Liver (tissue), 9 donors: Measurements from ENCODE around the gene PRKAA1. TPM values are rescaled to one million over a fixed set of nuclear protein-coding genes. Genes with fewer than 3 reads are reported as not detected.

Experiments
- DNase-seq: peaks from one replicate; pipeline ENCODE4 v3.0.0-alpha.2; 2017; ENCODE audit warnings: low spot score
- H3K27ac ChIP-seq, 2 donors: one replicate each; pipeline ENCODE4 v1.7.0; 2013; ENCODE audit warnings: inconsistent platforms in 2 of 2, low read length in 2 of 2, control low read depth in 1 of 2, low read depth in 1 of 2, mild to moderate bottlenecking in 1 of 2
- H3K27me3 ChIP-seq, 4 donors: one replicate each; pipeline versions ENCODE4 v1.6.1 to v1.7.0; 2013; ENCODE audit warnings: low read length in 3 of 4, inconsistent platforms in 1 of 4, mild to moderate bottlenecking in 1 of 4, moderate library complexity in 1 of 4; ENCODE audit not compliant: control insufficient read depth in 4 of 4, insufficient read depth in 4 of 4
- H3K36me3 ChIP-seq, 4 donors: one replicate each; pipeline versions ENCODE4 v1.6.1 to v1.7.0; 2013; ENCODE audit warnings: low read length in 3 of 4, mild to moderate bottlenecking in 3 of 4, low read depth in 1 of 4, moderate library complexity in 1 of 4; ENCODE audit not compliant: control insufficient read depth in 4 of 4, insufficient read depth in 3 of 4
- H3K4me1 ChIP-seq, 4 donors: one replicate each; pipeline versions ENCODE4 v1.6.1 to v1.7.0; 2013; ENCODE audit warnings: low read length in 3 of 4, mild to moderate bottlenecking in 3 of 4, moderate library complexity in 1 of 4; ENCODE audit not compliant: control insufficient read depth in 4 of 4, insufficient read depth in 4 of 4
- H3K4me3 ChIP-seq, 3 donors: one replicate each; pipeline versions ENCODE4 v1.6.1 to v1.7.0; 2013; ENCODE audit warnings: low read length in 3 of 3, control low read depth in 1 of 3, low read depth in 1 of 3, mild to moderate bottlenecking in 1 of 3
- H3K9ac ChIP-seq, 2 donors: one replicate each; pipeline ENCODE4 v1.7.0; 2013; ENCODE audit warnings: low read length in 2 of 2, mild to moderate bottlenecking in 2 of 2, moderate library complexity in 2 of 2, control low read depth in 1 of 2, low read depth in 1 of 2
- H3K9me3 ChIP-seq, 4 donors: one replicate each; pipeline versions ENCODE4 v1.6.1 to v1.7.0; 2013; ENCODE audit warnings: low read length in 3 of 4; ENCODE audit not compliant: control insufficient read depth in 4 of 4
- FOXA1 ChIP-seq: IDR thresholded peaks from 2 replicates; pipeline ENCODE4 v1.6.1; 2016; ENCODE audit warnings: antibody characterized with exemption
- FOXA2 ChIP-seq: IDR thresholded peaks from 2 replicates; pipeline ENCODE4 v1.6.1; 2016; ENCODE audit warnings: antibody characterized with exemption
- GABPA ChIP-seq, 2 donors: IDR thresholded peaks in 1 of 2; conservative IDR thresholded peaks in 1 of 2; 2 replicates each; pipeline ENCODE4 v1.6.1; 2016; ENCODE audit warnings: antibody characterized with exemption in 2 of 2, mild to moderate bottlenecking in 1 of 2, moderate library complexity in 1 of 2
- MAX ChIP-seq: IDR thresholded peaks from 2 replicates; pipeline ENCODE4 v1.6.1; 2016; ENCODE audit warnings: antibody characterized with exemption
- REST ChIP-seq: IDR thresholded peaks from 2 replicates; pipeline ENCODE4 v1.6.1; 2016; ENCODE audit warnings: antibody characterized with exemption, mild to moderate bottlenecking
- RXRA ChIP-seq, 2 donors: IDR thresholded peaks; 2 replicates each; pipeline ENCODE4 v1.6.1; 2017 to 2018; ENCODE audit warnings: antibody characterized with exemption in 2 of 2, mild to moderate bottlenecking in 1 of 2
- TAF1 ChIP-seq: conservative IDR thresholded peaks from 2 replicates; pipeline ENCODE4 v1.6.1; 2016; ENCODE audit warnings: antibody characterized with exemption, mild to moderate bottlenecking
- YY1 ChIP-seq: IDR thresholded peaks from 2 replicates; pipeline ENCODE4 v1.6.1; 2016; ENCODE audit warnings: antibody characterized with exemption, mild to moderate bottlenecking
- WGBS: extraction: QIAGEN DNeasy Blood & Tissue Kit; methylation state at CpG from one replicate; pipeline ENCODE4 v1.1.7; 2013; 5-methylcytosine and 5-hydroxymethylcytosine counted together
- polyA plus RNA-seq, 2 donors: library from polyadenylated mRNA; stranded (reverse) in 1 of 2; unstranded in 1 of 2; fragments of 200-250 nt in 1 of 2; fragments of >200 nt in 1 of 2; fragmentation: Nextera tagmentation in 1 of 2; extraction: Ambion mirVana in 1 of 2; gene quantifications; one replicate each; pipeline versions ENCODE4 v1.2.1 to v1.2.3, GENCODE V29; 2013 to 2015
- total RNA-seq, 2 donors: library from RNA; depleted of rRNA; stranded (reverse); fragments of >200 nt; gene quantifications; one replicate each; pipeline ENCODE4 v1.2.3, GENCODE V29; 2014
- donor health status: healthy.
- donor health status: healthy.
- donor health status: healthy.
- donor health status: healthy.
- donor health status: healthy.

The PRKAA1 gene
- total and polyA plus RNA-seq, 4 donors = 23.7 to 105 (median 42.4) TPM

DNA sequence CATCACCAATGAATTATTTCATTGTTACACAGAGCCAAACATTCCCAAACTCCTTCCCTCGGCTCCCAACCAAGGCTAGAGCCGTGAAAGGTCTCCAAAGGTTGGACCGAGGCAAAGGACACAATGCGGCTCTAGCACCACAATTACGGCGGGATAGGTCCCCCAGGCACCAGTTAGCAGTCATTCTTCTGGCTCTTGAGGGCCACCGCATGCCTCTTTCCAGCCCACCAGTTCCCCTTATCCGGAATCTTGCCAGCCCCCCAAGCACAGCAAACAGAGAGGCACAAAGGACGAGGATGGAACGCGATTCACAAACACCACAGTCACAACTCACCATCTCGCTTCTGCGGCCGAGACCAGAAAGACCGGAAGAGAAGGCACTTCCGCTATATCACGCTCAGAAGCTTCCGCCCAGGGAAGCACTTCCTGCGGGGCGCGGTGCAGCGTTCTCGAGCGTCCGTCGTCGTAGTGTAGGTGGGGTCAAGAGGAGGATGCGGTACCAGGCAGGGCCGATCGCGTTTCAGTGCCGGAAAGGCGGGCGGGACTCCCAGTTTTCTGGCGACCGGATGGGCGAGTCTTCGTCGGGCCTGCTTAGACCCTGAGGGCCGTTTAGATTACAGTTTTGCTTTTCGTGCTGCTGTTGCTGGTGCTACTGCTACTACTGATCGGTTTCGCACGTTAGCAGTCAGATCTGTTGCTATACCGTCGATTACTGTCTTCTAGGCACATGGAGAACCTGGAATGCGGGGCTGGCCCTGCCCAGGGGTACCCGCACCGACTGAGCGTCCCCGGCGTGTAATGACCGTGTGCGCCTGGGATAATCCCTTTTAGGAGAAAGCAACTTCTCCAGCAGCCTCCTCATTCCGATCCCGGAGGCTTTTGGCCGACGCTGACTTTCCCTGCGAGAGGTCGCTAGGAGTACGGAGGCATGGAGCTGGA is 36.9 kb upstream of the PRKAA1 start, which contains the start of gene RPL37 (continued):
- peak; percentile 89 for TF ChIP-seq REST

GRCh38 chr5:40834391-40834848 is 36.2 kb upstream of the PRKAA1 start:
- peaks cover 0 to 20% (median 10%) of the 10 kb centered on the region in 4 donors for H3K4me1 ChIP-seq
- H3K27me3 ChIP-seq = no peaks in the 10 kb centered on the region
- H3K27ac ChIP-seq = peak overlapping the region; percentile 66 to 91
- TF ChIP-seq RXRA (IDR thresholded peaks at IDR 0.05) (no peak), TAF1 (no peak), YY1 (no peak), FOXA2 (no peak), REST (no peak)
- peak overlapping the region; percentile 76 to 98 (median 97) for H3K4me3 ChIP-seq
- H3K9ac ChIP-seq = peak overlapping the region; percentile 78 to 98
- DNase-seq = no peak
- H3K9me3 ChIP-seq = no peaks in the 10 kb centered on the region
- peaks cover 10 to 40% (median 35%) of the 10 kb centered on the region in 4 donors for H3K36me3 ChIP-seq
- under 1% methylated on average over 21 of the region's 21 CpGs for WGBS

GRCh38 chr5:40833712-40834229 is 35.6 kb upstream of the PRKAA1 start:
- peaks cover 13 to 47% (median 41%) of the 10 kb centered on the region in 4 donors for H3K36me3 ChIP-seq
- peak overlapping the region; percentile 76 to 98 (median 97) for H3K4me3 ChIP-seq
- no peak for DNase-seq
- TF ChIP-seq MAX (no peak), FOXA1 (no peak), TAF1 (no peak), FOXA2 (no peak), GABPA (IDR thresholded peaks at IDR 0.05 in 1 of 2, conservative IDR thresholded peaks at IDR 0.05 in 1 of 2) (no peak)
- H3K27me3 ChIP-seq = no peaks in the 10 kb centered on the region
- peak overlapping the region in 1 of 2 donors; percentile 91 for H3K27ac ChIP-seq
- 38% methylated on average over 13 of the region's 13 CpGs for WGBS
- H3K9me3 ChIP-seq = no peaks in the 10 kb centered on the region
- H3K4me1 ChIP-seq = peaks cover 0 to 20% (median 10%) of the 10 kb centered on the region in 4 donors
- peak overlapping the region; percentile 78 to 98 for H3K9ac ChIP-seq
